ENCODE results near the gene ACOT11. TPM values are rescaled to one million over a fixed set of nuclear protein-coding genes. Genes with fewer than 3 reads are reported as not detected.

ACOT11 gene
- 6.2 and 8.2 TPM in 2 replicates for total RNA-seq

DNA sequence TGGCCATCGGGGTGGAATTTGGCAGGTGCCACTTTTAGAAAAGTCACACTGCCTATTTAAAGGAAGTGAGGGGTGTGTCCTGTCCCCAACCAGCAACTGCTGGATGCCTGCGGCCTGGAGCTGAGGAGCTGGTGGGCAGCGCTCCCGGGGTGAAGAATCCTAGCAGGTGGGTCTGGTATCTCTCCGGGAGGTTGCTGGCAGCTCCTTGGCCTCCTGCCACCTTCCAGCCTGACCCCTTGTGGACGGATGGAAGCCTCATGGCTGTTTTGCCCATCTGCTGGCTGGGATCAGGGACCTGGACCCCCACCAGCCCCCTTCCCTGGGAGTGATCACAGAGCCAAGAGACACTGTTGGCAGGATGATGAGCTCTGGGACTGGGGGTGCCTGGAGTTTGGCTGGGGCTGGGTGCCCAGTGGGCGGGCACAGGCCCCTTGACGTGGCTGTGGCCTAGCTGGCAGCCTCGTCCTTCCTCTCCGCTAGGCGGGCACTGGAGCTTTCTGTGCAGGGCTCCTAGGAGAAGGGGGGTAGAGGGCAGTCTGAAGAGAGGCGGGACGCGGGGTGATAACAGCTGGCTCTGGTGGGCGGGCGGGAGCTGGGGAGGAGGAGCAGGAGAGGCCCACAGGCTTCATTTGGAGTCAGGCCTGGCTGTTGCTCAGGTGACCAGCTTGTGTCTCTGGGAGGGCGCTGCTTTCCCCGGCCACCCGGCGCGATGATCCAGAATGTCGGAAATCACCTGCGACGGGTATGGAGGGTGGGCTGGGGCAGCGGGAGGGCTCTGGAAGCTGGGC lies at the start of gene ACOT11:
Gene ACOT11 (plus strand): TSS at position 628 of the 788 bp plus-strand sequence. CDS start 82 bp downstream, at position 710.

DNA sequence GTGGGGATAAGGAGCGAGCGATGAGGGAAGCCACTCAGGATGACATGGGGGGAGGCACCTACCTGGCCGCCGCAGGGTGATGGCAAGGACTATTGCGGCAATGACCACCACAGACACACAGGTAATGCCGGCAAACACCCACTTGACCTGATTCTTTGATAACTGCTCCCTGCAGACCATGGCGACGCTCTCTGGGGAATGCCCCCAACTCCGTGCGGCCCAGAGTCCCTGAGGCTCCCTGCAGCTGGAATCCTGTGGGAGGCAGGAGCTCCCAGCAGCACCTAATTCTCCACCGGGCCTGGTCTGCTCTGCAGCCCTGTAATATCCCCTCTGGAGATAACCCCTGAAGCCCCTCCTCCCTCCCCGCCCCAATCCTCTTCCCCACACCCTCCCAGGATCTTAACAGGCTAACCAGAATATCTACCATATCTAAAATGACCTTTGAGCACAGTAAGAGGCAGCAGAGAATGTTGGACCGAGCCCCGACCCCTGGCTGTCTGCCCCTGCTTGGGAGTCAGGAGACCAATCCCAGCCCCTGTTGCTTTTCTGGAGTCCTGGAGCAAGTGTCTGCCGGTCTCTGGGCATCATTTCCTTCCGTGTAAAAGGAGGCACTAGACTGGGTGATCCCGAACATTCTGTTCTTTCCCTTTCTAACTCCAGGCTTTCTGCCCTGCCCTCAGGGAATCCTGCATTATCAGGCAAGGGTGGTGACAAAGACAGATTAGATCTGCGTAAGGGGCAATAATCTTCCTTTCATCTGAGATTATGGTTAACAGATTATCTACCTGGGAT lies 75.4 kb downstream of the ACOT11 start, which contains the start of gene FAM151A:
Gene FAM151A (minus strand): TSS at position 310 of the 792 bp plus-strand sequence. CDS start 130 bp downstream, at position 180.

DNA sequence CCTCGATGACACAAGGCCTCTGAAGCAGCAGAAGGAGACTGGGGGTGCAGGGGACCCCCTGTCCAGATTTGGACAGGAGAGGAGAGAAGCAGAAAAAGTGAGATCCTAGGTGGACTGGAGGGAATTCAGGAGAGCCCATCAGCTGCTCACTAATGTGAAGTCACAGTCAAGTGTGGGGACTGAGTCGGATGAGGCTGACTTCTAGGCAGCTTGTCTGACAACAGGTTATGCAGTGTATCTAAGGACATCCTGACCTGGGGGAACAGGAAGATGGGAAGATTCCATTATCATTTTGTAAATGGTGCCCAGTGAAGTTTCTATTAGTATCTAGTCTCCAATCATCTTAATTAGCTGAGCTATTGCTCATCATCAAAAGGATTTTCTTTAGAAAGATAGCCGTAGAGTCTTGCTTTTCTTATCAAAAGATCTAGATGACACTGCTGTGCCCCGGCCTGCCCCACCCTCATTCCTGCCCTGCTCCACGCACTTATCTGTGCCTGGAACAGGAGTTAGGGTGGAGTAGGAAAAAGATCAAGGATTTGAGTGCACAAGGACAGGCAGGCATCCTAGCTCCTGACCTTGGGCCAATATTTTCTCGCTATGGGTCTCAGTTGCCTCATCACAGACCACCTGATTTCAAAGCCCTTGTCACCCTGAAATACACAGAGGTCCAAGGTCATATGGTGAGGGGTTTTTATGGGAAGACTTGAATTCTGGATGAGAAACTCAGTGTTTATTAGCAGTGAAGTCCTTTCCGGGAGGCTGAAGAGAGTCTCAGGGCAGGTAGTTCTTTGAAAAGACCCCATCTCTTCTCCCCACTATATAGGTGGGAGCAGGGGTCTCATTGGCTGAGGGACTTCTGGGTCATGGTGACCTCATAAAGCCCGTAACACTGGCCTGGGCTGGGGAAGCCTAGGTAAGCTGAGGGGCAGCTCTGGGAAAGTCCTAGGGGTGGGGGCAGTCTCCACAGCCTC lies 93.1 kb downstream of the ACOT11 start, which contains the start of gene MROH7:
Gene MROH7 (plus strand): TSS at position 924 of the 974 bp plus-strand sequence. CDS start 11,141 bp downstream, outside the sequence.

Other genes starting within 250 kb of the ACOT11 start
- 4.7 and 12.4 TPM in 2 replicates for gene SSBP3, start 141.8 kb upstream of the ACOT11 start, total RNA-seq
- gene FAM151A, start 75.3 kb downstream of the ACOT11 start, total RNA-seq: not detected in 2 replicates
- gene MROH7, start 93.6 kb downstream of the ACOT11 start, total RNA-seq: not detected in 2 replicates
- gene TTC4, start 167.6 kb downstream of the ACOT11 start, total RNA-seq: 21.6 and 26.2 TPM in 2 replicates
- 5.5 and 6.6 TPM in 2 replicates for gene PARS2, start 216.3 kb downstream of the ACOT11 start, total RNA-seq